Smooth muscle cell (in vitro differentiated cells): ENCODE measurements around the gene PCBP3. TPM values are rescaled to one million over a fixed set of nuclear protein-coding genes. Genes with fewer than 3 reads are reported as not detected.
"Not testable (repeated sequence)": the region's sequence is repeated elsewhere in the genome, so short reads cannot be mapped to it uniquely, and the experiment has no call there.

Source experiments
- DNase-seq: peaks from one replicate; lab custom pipeline; 2025; ENCODE audit not compliant: unreplicated experiment; lab: John Stamatoyannopoulos, UW
- H2AFZ ChIP-seq: fragments of 200-600 bp; sonication (generic); 2 replicates; pipeline ENCODE4 v1.6.0; 2016; ENCODE audit warnings: antibody characterized with exemption, low read depth, mild to moderate bottlenecking
- H3F3A ChIP-seq: fragments of 200-600 bp; sonication (generic); 2 replicates; pipeline ENCODE4 v1.6.0; 2017; ENCODE audit warnings: antibody characterized with exemption, low read depth
- H3K27ac ChIP-seq: fragments of 200-600 bp; sonication (generic); 2 replicates; pipeline ENCODE4 v1.5.1; 2016; ENCODE audit warnings: low read depth, mild to moderate bottlenecking
- H3K27me3 ChIP-seq: fragments of 200-600 bp; sonication (generic); 2 replicates; pipeline ENCODE4 v1.6.1; 2016; ENCODE audit warnings: low read depth, mild to moderate bottlenecking
- H3K36me3 ChIP-seq: fragments of 200-600 bp; sonication (generic); 2 replicates; pipeline ENCODE4 v1.5.1; 2016; ENCODE audit warnings: low read depth
- H3K4me1 ChIP-seq: fragments of 200-600 bp; sonication (generic); 2 replicates; pipeline ENCODE4 v1.5.1; 2016; ENCODE audit warnings: low read depth
- H3K4me2 ChIP-seq: fragments of 200-600 bp; sonication (generic); 2 replicates; pipeline ENCODE4 v1.6.0; 2016; ENCODE audit warnings: mild to moderate bottlenecking
- H3K4me3 ChIP-seq: fragments of 200-600 bp; sonication (generic); 2 replicates; pipeline ENCODE4 v1.5.1; 2016; ENCODE audit warnings: mild to moderate bottlenecking
- H3K79me2 ChIP-seq: fragments of 200-600 bp; sonication (generic); 2 replicates; pipeline ENCODE4 v1.6.0; 2016; ENCODE audit warnings: low read depth, mild to moderate bottlenecking
- H3K9ac ChIP-seq: fragments of 200-600 bp; sonication (generic); 2 replicates; pipeline ENCODE4 v1.6.0; 2016; ENCODE audit warnings: low read depth
- H3K9me3 ChIP-seq: fragments of 200-600 bp; sonication (generic); replicated peaks from 2 replicates; pipeline ENCODE4 v1.5.1; 2016; ENCODE audit warnings: low read depth
- H4K20me1 ChIP-seq: fragments of 200-600 bp; sonication (generic); 2 replicates; pipeline ENCODE4 v1.6.0; 2016; ENCODE audit warnings: low read depth
- WGBS: methylation state at CpG from one replicate; pipeline ENCODE4 v1.1.7; 2016; ENCODE audit warnings: low lambda C conversion rate; 5-methylcytosine and 5-hydroxymethylcytosine counted together
- polyA plus RNA-seq: library from polyadenylated mRNA; unstranded; fragments of >200 nt; fragmentation: Nextera tagmentation; extraction: Ambion mirVana; gene quantifications from 2 replicates; pipeline ENCODE4 v1.2.1, GENCODE V29; 2016
- total RNA-seq: library from RNA; depleted of rRNA; stranded (reverse); fragments of >200 nt; gene quantifications from 2 replicates; pipeline ENCODE4 v1.2.3, GENCODE V29; 2014
- TF ChIP-seq, protein P1 (sequence below): fragments of 200-600 bp; sonication (generic); IDR thresholded peaks from 2 replicates; pipeline ENCODE4 v1.5.1; 2017; ENCODE audit warnings: borderline replicate concordance, mild to moderate bottlenecking, antibody characterized with exemption; ENCODE audit not compliant: insufficient read depth, poor library complexity, severe bottlenecking

Gene PCBP3
- total and polyA plus RNA-seq, 2 experiments from 2014 or later: 8.9 to 23.1 TPM

DNA sequence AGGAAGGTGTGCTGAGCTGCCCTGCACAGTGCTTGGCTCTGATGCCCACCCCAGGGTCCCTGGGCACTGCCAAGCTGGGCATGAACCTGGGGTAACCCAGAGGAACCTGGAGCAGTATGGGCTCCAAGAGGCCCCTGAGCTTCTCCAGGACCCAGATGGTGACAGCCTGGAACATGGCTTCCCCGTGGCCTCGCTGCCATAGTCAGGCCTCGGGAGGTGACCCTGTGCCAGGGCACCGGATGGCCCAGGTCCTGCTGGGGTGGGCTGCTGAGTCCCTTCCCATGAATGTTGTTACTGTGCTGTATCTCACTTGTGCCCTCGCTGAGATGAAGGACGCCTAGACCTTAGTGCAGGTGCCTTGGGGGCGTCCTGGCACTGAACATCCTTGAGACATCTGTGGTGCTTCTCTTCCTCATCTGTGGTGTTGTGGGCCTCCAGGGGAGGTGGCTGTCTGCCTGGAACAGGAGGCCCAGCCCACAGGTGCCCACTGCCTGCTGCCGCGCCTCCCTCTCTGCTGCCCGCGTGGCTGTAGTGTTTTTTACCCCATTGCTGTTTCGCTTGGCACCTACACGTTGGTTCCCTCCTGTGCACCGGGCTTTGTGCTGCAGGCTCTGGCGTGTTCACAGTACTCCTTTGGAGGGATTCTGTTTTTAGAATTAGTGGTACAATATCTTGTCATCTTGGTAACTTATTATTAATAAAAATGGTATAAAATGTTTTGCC is 160.3 kb downstream of the PCBP3 start:
- no peaks in the 10 kb centered on the region for H3F3A ChIP-seq
- H2AFZ ChIP-seq: no peak overlapping the region
- H3K4me2 ChIP-seq: no peak overlapping the region
- H3K79me2 ChIP-seq: no peaks in the 10 kb centered on the region
- no peak for DNase-seq
- no peak overlapping the region for H3K27ac ChIP-seq
- H3K4me3 ChIP-seq: no peak overlapping the region
- no peaks in the 10 kb centered on the region for H3K27me3 ChIP-seq
- TF ChIP-seq, protein P1, sequence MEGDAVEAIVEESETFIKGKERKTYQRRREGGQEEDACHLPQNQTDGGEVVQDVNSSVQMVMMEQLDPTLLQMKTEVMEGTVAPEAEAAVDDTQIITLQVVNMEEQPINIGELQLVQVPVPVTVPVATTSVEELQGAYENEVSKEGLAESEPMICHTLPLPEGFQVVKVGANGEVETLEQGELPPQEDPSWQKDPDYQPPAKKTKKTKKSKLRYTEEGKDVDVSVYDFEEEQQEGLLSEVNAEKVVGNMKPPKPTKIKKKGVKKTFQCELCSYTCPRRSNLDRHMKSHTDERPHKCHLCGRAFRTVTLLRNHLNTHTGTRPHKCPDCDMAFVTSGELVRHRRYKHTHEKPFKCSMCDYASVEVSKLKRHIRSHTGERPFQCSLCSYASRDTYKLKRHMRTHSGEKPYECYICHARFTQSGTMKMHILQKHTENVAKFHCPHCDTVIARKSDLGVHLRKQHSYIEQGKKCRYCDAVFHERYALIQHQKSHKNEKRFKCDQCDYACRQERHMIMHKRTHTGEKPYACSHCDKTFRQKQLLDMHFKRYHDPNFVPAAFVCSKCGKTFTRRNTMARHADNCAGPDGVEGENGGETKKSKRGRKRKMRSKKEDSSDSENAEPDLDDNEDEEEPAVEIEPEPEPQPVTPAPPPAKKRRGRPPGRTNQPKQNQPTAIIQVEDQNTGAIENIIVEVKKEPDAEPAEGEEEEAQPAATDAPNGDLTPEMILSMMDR: no peak
- H3K9ac ChIP-seq: no peak overlapping the region
- no peaks in the 10 kb centered on the region for H3K9me3 ChIP-seq
- H3K36me3 ChIP-seq: no peaks in the 10 kb centered on the region
- no peaks in the 10 kb centered on the region for H3K4me1 ChIP-seq
- no peaks in the 10 kb centered on the region for H4K20me1 ChIP-seq
- WGBS: 97% methylated on average over 15 of the region's 15 CpGs

GRCh38 chr21:45804809-45805313 is 161.3 kb downstream of the PCBP3 start:
- TF ChIP-seq, protein P1: no peak
- no peak overlapping the region for H3K4me3 ChIP-seq
- no peak overlapping the region for H3K27ac ChIP-seq
- no peak overlapping the region for H3K9ac ChIP-seq
- H2AFZ ChIP-seq: no peak overlapping the region
- no peak for DNase-seq
- H3K4me1 ChIP-seq: no peaks in the 10 kb centered on the region
- no peaks in the 10 kb centered on the region for H3K27me3 ChIP-seq
- H3F3A ChIP-seq: no peaks in the 10 kb centered on the region
- no peaks in the 10 kb centered on the region for H3K36me3 ChIP-seq
- 86% methylated on average over 13 of the region's 13 CpGs for WGBS
- H3K9me3 ChIP-seq: no peaks in the 10 kb centered on the region
- H3K79me2 ChIP-seq: no peaks in the 10 kb centered on the region
- H3K4me2 ChIP-seq: no peak overlapping the region
- H4K20me1 ChIP-seq: no peaks in the 10 kb centered on the region

DNA sequence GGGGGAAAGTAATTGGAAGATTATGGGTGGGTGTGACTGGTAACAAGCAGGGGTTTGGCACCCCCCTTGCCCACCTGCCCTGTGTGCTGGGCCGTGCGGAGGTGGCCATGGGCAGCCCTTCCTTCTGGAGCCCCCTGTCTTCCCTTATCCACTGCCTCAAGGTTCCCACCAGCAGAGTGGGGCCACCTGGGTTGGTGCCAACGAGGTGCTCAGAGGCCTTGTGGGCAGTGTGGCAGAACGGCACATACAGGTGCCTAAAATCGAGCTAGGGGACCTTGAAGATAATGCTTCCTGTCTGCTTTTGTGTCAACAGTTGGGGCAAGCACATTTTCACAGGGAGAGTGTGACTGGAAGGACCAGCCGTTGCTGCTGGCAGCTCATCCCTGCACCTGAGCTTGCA is 161.8 kb downstream of the PCBP3 start:
- no peak for DNase-seq
- Histone ChIP-seq H3K4me3 (no peak overlapping the region), H3K79me2 (no peaks in the 10 kb centered on the region), H3K27me3 (no peaks in the 10 kb centered on the region), H4K20me1 (no peaks in the 10 kb centered on the region), H3K36me3 (no peaks in the 10 kb centered on the region), H2AFZ (no peak overlapping the region), H3K4me1 (no peaks in the 10 kb centered on the region), H3K9ac (no peak overlapping the region), H3K27ac (no peak overlapping the region), H3K9me3 (no peaks in the 10 kb centered on the region), H3F3A (no peaks in the 10 kb centered on the region), H3K4me2 (no peak overlapping the region)
- TF ChIP-seq, protein P1: no peak
- 89% methylated on average over 6 of the region's 6 CpGs for WGBS

- H3K27ac ChIP-seq: no peak overlapping the region
- TF ChIP-seq, protein P1: no peak
- H4K20me1 ChIP-seq: no peaks in the 10 kb centered on the region
- no peaks in the 10 kb centered on the region for H3K79me2 ChIP-seq
- H3K27me3 ChIP-seq: no peaks in the 10 kb centered on the region
- no peak overlapping the region for H3K4me2 ChIP-seq
- H3K9ac ChIP-seq: no peak overlapping the region
- H3F3A ChIP-seq: no peaks in the 10 kb centered on the region
- H3K4me3 ChIP-seq: no peak overlapping the region
- no peak for DNase-seq
- no peak overlapping the region for H2AFZ ChIP-seq
- no peaks in the 10 kb centered on the region for H3K4me1 ChIP-seq
- 92% methylated on average over 11 of the region's 11 CpGs for WGBS
- no peaks in the 10 kb centered on the region for H3K9me3 ChIP-seq
- H3K36me3 ChIP-seq: no peaks in the 10 kb centered on the region
These were observed 162.5 kb downstream of the PCBP3 start for GRCh38 chr21:45806042-45806441.

- not testable (repeated sequence) for H3F3A ChIP-seq, H3K4me3 ChIP-seq, H3K79me2 ChIP-seq, H3K9ac ChIP-seq, H3K9me3 ChIP-seq, H3K4me1 ChIP-seq, H3K36me3 ChIP-seq, DNase-seq, H3K27me3 ChIP-seq, H3K27ac ChIP-seq, H2AFZ ChIP-seq, H3K4me2 ChIP-seq, H4K20me1 ChIP-seq
- 93% methylated on average over 3 of the region's 3 CpGs for WGBS
These were observed 165.1 kb downstream of the PCBP3 start for GRCh38 chr21:45808663-45809062.
